Stimulated activated CD8-positive, alpha-beta memory T cell treated with anti-CD3 and anti-CD28 coated beads, Interleukin-15, amount 100 ng/mL, for 1 hour (primary cell): ENCODE data around the gene GRM4.

Source experiments
- DNase-seq: peaks from one replicate; pipeline ENCODE4 v3.0.0-alpha.2; 2020; ENCODE audit warnings: low read depth

The GRM4 gene

DNA sequence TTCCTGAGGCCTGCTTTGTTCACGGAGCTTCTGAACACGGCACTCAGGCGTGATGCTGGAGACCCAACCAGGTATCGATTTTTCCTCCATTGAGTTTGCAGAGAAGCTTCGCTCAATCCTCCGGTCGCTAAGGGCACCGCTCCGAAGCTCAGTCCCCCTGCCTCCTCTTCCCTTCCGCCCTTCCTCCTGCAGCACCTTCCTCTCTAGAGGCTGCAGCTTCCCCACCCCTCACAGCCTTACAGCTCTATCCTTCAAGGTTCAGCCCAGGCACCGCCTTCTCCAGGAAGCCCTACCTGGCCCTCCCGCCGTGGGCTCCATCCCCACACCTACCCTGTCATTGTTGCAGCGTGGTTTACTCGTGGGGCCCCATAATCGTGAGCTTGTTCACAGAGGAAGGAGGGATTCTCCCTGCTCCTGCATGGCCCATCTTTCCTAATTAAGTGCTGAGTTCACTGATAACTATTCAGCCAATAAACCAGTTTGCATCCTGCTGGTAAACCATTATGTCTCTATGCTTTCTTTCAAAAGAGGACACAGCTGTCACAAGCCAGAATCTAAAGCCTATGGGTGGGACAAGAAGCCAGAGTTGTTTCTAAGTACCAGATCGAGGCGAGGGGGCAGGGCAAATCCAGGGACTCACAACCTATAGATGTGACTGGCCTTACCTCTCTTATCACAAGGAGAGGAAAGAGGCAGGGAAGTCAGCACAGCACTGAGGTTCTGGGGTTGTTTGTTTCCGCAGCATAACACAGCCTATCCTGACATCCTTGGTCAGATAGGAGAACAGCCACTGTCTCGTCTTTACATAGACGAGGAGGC is 152.0 kb downstream of the GRM4 start:
- no peak for DNase-seq

GRCh38 chr6:33993091-33993490 is 152.8 kb downstream of the GRM4 start:
- no peak for DNase-seq

DNA sequence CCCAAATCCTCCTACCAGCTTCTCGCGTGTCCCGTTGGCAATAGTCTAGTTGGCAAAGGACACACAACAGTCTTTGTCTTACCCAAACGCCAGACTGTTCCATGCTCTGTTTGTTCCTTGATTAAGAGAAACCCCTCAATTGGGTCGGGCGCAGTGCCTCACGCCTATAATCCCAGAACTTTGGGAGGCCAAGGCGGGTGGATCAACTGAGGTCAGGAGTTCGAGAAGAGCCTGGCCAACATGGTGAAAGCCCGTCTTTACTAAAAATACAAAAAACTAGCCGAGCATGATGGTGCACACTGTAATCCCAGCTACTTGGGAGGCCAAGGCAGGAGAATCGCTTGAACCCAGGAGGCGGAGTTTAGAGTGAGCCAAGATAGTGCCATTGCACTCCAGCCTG is 153.7 kb downstream of the GRM4 start:
- no peak for DNase-seq

DNA sequence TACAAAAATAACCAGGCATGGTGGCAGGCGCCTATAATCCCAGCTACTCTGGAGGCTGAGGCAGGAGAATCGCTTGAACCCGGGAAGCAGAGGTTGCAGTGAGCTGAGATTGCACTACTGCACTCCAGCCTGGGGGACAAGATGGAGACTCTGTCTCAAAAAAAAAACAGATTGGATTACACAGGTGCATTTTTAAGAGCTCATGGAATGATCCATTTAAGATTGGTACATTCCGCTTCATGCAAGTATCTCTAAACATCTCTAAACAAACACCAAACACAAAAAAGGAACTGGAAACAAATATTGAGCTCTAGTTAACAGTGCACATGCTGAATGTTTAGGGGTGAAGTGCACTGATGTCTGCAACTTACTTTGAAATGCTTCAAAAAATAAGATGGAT is 154.3 kb downstream of the GRM4 start:
- DNase-seq, result no peak

DNA sequence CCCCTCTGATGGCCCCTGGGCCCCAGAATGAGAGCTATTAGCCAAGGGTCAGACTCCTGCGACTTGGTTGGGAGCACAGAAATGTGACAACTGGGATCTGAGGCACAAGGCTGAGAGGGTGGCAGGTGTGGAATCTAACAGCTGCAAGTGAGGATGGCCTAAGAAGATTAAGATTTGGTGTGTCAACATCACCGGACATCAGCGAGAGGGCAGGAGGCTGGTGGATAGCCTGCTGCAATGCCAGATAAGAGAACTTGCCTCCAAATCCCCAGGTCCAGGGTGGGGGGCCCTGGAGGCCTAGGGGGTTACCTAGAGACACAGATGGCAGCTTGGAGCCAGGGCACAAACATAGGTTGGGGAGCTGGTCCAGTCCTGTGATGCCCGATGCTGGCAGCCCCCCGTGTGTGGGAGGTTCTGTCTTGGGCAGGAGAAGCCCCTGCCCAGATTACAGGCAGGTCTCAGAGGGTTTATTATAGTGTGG is 155.8 kb downstream of the GRM4 start:
- no peak for DNase-seq

DNA sequence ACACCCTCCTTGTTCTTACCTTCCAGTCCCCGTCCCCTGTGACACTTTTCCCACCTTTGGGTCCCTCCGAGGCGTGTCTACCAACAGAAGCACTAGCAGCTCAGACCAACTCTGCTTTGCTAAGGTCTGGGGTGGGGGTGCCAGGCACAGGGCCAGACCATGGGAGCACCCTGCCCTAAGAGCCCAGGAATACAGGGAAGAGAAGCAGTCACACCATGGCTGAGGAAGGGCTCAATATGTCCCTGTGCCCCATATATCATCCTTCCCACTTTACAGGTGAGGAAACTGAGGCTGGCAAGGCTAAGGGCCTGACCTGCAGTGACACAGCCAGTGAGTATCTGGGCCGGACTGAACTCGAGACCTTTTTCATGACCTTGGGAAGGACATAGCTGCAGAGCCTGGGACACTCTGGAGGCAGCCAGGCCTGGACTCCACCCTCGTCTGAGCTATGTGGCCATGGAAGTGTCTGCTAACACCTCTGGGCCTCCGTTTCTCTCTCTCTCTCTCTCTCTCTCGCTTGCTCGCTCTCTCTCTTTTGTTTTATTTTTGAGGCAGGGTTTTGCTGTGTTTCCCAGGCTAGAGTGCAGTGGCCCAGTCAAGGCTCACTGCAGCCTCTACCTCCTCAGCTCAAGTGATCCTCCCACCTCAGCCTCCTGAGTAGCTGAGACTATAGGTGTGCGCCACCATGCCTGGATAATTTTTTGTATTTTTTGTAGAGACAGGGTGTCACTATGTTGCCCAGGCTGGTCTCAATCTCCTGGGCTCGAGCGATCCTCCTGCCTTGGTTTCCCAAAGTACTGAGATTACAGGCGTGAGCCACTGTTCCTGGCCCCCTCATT is 156.7 kb downstream of the GRM4 start:
- no peak for DNase-seq

DNA sequence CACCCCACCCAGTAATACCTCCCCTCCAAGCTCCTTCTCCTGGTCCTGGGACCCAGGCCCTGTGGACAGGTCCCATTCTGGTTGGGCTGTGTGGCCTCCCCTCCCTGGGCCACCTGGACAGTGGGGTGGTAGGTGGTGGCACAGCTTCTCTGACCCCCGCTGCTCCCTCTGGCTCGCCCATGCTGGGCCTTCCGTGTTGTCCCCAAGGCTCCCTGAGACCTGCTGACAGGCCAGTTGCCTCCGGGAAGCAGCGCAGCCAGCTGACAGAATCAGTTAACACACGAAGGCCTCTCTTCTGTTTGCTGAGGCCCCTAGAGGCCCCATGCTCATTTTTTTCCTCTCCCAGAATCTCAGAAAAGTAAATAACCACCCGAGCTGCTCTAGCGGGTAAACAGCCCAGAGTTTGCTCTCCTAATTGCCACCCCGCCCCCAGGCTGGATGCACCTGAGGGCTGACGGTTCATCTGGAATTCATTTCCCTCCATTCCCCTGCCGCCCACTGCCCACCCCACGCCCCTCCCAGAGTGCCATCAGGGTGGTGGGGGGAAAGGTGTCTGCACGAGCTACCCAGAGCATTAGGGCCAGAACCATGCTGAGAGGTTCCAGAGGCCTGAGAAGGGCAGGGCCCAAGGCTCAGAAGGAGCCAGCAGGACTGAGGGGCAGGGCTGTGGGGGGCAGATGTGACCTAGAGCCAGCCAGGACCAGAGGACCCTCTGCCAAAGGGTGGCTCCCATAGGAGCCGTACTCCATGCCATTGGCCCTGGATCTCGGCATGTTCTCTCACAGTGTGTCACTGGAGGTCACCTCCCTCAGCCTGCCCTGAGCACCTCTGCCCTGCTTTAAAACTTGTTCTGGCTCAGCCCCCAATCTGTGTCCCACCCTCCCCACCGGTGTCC is 157.5 kb downstream of the GRM4 start:
- DNase-seq, result no peak

DNA sequence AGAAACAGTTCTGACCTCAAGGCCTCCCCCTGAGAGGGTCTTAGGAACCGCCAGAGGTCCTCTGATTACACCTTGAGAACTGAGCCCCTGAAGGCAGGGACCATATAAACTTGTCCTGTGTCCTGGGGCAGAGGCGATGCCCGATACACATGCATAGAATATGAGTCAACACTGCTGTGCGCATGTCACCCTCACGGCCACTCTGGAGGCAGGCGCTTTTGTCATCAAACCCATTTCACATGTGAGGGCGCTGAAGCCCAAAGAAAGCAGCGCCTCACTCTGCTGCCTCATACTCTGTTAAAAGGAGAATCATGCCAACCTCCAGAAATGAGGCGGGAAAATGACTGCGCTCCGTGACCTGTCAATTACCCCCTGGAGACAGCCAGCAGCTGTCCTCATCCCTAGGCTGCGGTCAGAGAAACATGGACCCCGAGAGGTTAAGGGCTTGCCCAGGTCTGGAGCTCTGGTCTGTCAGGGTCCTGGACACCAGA is 158.3 kb downstream of the GRM4 start:
- no peak for DNase-seq

DNA sequence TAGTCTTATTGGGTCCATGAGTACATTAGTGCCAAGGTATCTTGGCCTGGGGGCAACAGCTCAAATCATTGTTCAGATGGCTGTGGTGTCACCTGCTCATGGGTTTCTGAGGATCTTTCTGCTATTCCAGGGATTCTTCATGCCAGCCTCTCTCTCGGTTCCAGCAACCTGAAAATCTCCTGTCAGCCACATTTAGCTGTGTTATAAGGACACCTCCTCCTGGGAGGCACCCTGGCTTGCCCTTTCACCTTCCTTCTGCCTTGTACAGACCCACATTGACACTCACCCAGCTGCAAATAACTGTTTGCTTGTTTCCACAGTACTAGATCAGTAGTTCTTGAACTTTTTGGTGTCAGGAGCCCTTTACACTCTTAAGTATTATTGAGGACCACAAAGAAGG is 159.9 kb downstream of the GRM4 start:
- no peak for DNase-seq

DNA sequence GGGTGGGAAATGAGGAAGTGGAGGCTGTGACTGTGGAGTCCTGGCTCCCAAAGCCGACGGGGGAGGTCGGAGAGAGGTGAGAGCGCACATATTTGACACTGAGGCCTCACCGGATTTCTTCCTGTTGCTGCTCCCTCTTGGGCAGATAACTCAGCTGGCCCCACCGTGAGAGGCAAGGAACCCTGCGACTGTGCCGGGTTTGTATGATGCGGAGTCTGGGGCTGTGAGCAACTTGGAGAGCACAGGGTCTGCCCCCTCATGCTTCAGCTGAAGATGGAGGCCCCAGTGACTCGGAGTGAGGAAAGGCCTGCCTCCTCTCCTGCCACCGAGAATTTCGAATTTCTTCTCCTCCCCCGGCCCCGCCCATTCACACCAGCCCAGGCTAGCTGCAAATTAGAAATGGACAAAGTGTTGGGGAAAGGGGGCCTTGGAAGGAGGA is 160.6 kb downstream of the GRM4 start:
- DNase-seq, result no peak

GRCh38 chr6:33984466-33985312 is 161.2 kb downstream of the GRM4 start:
- DNase-seq, result no peak

- DNase-seq, result no peak
These were observed 162.0 kb downstream of the GRM4 start for GRCh38 chr6:33983721-33984465.

DNA sequence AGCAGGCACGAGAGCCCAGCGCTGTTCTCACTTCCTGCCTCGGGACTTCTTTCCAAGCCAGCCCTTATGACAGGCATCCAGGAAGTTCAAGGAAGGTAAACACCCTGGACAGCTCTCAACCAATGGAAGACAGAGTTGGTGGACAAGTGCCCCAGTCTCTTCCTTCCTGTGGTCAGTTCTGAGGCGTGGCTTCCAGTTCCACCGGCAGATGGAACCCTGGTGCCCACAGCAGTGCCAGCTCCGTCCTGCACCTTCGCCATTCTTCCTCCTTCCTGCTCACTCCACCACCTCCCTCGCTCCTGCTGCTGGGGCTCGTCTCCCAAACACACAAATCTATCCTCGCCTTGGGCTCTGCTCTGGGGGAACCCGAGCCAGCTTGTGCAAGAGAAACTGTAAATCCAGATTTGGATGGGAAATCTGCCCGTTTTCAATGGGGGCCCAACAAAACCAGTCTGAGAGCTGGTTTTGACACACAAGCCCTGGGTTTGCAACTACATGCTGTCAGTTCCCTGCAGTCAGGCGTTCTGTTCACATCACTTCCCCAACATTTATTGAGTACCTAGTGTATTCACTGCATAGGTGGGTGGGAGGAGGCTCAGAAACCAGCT is 162.7 kb downstream of the GRM4 start:
- DNase-seq, result no peak

GRCh38 chr6:33981861-33982260 is 164.0 kb downstream of the GRM4 start:
- no peak for DNase-seq

DNA sequence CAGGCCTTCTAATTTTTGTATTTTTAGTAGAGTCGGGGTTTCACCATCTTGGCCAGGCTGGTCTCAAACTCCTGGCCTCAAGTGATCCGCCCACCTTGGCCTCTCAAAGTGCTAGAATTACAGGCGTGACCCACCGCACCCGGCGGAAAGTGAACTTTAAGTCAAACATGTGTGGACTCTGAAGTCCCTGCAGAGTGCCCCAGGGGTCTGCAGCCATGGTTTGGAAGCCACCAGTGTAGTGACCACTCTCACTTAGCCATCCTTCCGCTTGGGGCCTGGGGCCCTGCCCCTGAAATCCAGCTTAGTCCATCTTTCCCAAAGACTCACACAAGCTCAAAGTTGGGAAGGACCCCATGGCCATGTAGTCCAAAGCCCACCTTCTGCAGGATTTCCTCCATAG is 164.5 kb downstream of the GRM4 start:
- no peak for DNase-seq

GRCh38 chr6:33980176-33981175 is 165.4 kb downstream of the GRM4 start:
- DNase-seq, result no peak

- no peak for DNase-seq
These were observed 166.1 kb downstream of the GRM4 start for GRCh38 chr6:33979750-33980149.

GRCh38 chr6:33978412-33979150 is 167.3 kb downstream of the GRM4 start:
- no peak for DNase-seq
